Left kidney (tissue), 2 donors: Measurements from ENCODE around the gene DNAJB14. TPM values are rescaled to one million over a fixed set of nuclear protein-coding genes. Genes with fewer than 3 reads are reported as not detected.

ENCODE experiments used
- DNase-seq: peaks from one replicate; pipeline ENCODE4 v3.0.0-alpha.2; 2013
- polyA plus RNA-seq: library from polyadenylated mRNA; unstranded; fragments of 120-200 nt; gene quantifications from one replicate; pipeline ENCODE4 v1.2.1, GENCODE V29; 2013; ENCODE audit not compliant: insufficient read length

The DNAJB14 gene
- polyA plus RNA-seq, 1 donor: 44.4 TPM

GRCh38 chr4:99947190-99947578 is 766 bp upstream of the DNAJB14 start:
- no peak for DNase-seq

- DNase-seq: peak; percentile 33
Observed at GRCh38 chr4:99945718-99946355, 581 bp downstream of the DNAJB14 start.

GRCh38 chr4:99943904-99944437 is 2.4 kb downstream of the DNAJB14 start:
- DNase-seq: no peak

GRCh38 chr4:99938243-99938753 is 8.1 kb downstream of the DNAJB14 start:
- DNase-seq: no peak

- no peak for DNase-seq
Observed at GRCh38 chr4:99934891-99935290, 11.5 kb downstream of the DNAJB14 start.

GRCh38 chr4:99927566-99927965 is 18.9 kb downstream of the DNAJB14 start:
- DNase-seq: no peak

- no peak for DNase-seq
Observed at GRCh38 chr4:99921174-99921573, 25.2 kb downstream of the DNAJB14 start.

- no peak for DNase-seq
Observed at GRCh38 chr4:99918656-99919055, 27.8 kb downstream of the DNAJB14 start.

GRCh38 chr4:99917575-99917974 is 28.8 kb downstream of the DNAJB14 start:
- no peak for DNase-seq

GRCh38 chr4:99915449-99915848 is 31.0 kb downstream of the DNAJB14 start:
- DNase-seq: no peak

- no peak for DNase-seq
Observed at GRCh38 chr4:99894998-99895397, 51.4 kb downstream of the DNAJB14 start.

GRCh38 chr4:99894161-99894997 is 52.0 kb downstream of the DNAJB14 start, which contains the start of gene LAMTOR3:
TSS of gene LAMTOR3 (minus strand) at chr4:99894427. CDS start at chr4:99893963, 464 bp downstream.
- DNase-seq: peak; percentile 86

GRCh38 chr4:99893839-99894160 is 52.6 kb downstream of the DNAJB14 start:
- no peak for DNase-seq

- no peak for DNase-seq
Observed at GRCh38 chr4:99893029-99893428, 53.4 kb downstream of the DNAJB14 start.

GRCh38 chr4:99891351-99891750 is 55.1 kb downstream of the DNAJB14 start:
- DNase-seq: no peak

- DNase-seq: no peak
Observed at GRCh38 chr4:99887837-99888236, 58.6 kb downstream of the DNAJB14 start.

- no peak for DNase-seq
Observed at GRCh38 chr4:99886146-99886545, 60.3 kb downstream of the DNAJB14 start.

GRCh38 chr4:99885687-99886086 is 60.7 kb downstream of the DNAJB14 start:
- no peak for DNase-seq

GRCh38 chr4:99885063-99885664 is 61.3 kb downstream of the DNAJB14 start:
- DNase-seq: peak; percentile 25

GRCh38 chr4:99879458-99879857 is 67.0 kb downstream of the DNAJB14 start:
- no peak for DNase-seq

GRCh38 chr4:99878604-99879003 is 67.8 kb downstream of the DNAJB14 start:
- no peak for DNase-seq

- no peak for DNase-seq
Observed at GRCh38 chr4:99876946-99877345, 69.5 kb downstream of the DNAJB14 start.

GRCh38 chr4:99875071-99875470 is 71.3 kb downstream of the DNAJB14 start:
- no peak for DNase-seq
